Loucy (cell line): Measurements from ENCODE around the gene ASL.

Experiments used
- EZH2phosphoT487 ChIP-seq: fragments of 200-600 bp; IDR thresholded peaks from 2 replicates; pipeline ENCODE4 v1.6.1; 2018; ENCODE audit warnings: antibody characterized with exemption, mild to moderate bottlenecking, moderate library complexity, borderline replicate concordance
- TF ChIP-seq, protein P1 (sequence below): fragments of 200-600 bp; sonication (generic); conservative IDR thresholded peaks from 2 replicates; pipeline ENCODE4 v1.5.1; 2014; ENCODE audit warnings: mild to moderate bottlenecking, antibody characterized with exemption, low read length

GRCh38 chr7:66069732-66070131 lies 5.9 kb upstream of the ASL start:
- TF ChIP-seq, protein P1, sequence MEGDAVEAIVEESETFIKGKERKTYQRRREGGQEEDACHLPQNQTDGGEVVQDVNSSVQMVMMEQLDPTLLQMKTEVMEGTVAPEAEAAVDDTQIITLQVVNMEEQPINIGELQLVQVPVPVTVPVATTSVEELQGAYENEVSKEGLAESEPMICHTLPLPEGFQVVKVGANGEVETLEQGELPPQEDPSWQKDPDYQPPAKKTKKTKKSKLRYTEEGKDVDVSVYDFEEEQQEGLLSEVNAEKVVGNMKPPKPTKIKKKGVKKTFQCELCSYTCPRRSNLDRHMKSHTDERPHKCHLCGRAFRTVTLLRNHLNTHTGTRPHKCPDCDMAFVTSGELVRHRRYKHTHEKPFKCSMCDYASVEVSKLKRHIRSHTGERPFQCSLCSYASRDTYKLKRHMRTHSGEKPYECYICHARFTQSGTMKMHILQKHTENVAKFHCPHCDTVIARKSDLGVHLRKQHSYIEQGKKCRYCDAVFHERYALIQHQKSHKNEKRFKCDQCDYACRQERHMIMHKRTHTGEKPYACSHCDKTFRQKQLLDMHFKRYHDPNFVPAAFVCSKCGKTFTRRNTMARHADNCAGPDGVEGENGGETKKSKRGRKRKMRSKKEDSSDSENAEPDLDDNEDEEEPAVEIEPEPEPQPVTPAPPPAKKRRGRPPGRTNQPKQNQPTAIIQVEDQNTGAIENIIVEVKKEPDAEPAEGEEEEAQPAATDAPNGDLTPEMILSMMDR = no peak
- TF ChIP-seq EZH2phosphoT487 = no peak
